EH (cell line): ENCODE data around the gene ASCL1.
A peak's percentile ranks its signal among the peaks of the same experiment; 100 is the strongest.

Experiments
- DNase-seq: peaks from one replicate; pipeline ENCODE4 v3.0.0-alpha.2; 2015; ENCODE audit warnings: low read depth

Gene ASCL1

DNA sequence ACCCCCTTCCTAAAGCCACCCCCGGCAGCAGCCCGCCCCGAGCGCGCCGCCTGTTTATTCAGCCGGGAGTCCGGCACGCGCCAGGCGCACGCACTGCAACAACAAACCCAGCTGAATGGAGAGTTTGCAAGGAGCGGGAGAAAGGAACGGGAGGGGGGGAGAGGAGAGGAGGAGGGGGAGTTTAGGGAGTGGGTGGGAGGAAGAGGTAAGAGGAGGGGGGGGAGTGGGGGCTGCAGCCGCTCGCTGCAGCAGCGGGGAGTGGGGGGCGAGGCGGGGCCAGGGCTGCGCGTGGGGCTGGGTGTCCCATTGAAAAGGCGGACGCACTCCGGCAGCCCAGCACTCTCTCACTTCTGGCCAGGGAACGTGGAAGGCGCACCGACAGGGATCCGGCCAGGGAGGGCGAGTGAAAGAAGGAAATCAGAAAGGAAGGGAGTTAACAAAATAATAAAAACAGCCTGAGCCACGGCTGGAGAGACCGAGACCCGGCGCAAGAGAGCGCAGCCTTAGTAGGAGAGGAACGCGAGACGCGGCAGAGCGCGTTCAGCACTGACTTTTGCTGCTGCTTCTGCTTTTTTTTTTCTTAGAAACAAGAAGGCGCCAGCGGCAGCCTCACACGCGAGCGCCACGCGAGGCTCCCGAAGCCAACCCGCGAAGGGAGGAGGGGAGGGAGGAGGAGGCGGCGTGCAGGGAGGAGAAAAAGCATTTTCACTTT lies at the start of gene ASCL1:
Gene ASCL1, plus strand, starts transcription at position 336 of the 712 bp plus-strand sequence. CDS start 571 bp downstream, outside the sequence.
- peak; percentile 29 for DNase-seq

DNA sequence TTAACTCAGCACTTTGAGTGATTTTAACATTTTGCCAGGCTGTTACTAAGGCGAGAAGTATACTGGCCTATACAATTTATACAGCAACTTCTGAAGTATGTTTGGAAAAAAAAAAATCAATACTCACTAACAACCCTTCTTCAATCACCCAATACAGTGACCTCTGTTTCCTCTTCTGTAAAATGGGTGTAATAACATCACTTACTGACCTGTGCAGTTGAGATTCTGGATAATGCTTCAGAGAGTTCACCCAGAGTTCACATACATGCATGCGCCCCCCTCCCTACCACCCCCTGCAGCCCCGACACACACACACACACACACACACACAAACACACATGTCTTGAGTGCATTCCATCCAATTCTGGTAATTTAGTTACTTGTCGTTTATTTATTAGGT lies 49.6 kb upstream of the ASCL1 start:
- no peak for DNase-seq

DNA sequence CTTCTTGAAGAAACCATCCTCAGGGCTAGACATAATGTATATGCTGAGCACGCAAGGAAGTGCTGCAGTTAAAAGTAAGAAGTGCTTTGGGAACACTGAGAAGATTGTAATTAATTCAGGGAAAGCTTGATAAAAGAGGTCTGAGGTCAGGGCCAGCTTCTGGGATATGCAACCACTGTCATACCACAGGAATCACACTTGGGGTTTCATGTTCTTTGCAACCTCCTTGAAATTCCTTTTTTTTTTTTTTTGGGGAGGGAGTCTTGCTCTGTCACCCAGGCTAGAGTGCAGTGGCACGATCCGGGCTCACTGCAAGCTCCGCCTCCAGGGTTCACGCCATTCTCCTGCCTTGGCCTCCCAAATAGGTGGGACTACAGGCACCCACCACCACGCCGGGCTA lies 47.3 kb upstream of the ASCL1 start:
- DNase-seq, result no peak

DNA sequence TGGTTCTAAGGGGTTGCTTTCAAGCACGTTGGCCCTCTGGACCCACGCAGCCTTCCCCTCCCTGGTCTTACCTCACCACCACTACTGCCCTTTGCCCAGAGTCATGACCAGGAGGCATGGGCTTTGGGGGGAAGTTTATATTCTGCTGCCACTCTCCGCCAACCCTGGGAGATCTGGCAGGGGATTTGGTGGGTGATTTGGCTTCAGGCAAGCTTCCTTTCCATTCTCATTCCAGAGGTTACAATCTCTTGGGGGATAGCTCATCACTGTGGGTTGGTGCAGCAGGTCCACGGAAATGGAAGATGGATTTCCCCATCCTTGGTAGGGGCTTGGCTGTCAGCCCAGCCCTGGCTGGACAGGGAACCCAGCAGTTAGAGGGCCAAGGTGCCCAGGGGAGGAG lies 46.7 kb upstream of the ASCL1 start:
- no peak for DNase-seq

DNA sequence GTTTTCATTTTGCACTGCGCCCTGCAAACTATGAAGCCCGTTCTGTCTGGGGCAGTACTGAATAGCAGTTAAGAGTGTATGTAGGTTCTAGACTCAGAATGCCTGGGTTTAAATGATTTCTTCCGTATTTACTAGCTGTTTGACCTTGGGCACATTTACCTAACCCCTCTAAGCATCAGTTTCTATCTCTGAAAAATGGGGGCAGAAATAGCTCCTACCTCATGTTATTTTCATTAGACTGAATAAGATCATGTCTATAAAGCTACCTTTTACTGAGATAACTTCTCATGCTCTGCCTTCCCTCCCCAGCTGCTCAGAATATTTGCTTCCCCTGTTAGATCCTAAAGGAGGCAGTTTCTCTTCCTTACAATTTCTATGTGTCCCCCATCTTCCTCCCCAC lies 46.2 kb upstream of the ASCL1 start:
- DNase-seq, result no peak

DNA sequence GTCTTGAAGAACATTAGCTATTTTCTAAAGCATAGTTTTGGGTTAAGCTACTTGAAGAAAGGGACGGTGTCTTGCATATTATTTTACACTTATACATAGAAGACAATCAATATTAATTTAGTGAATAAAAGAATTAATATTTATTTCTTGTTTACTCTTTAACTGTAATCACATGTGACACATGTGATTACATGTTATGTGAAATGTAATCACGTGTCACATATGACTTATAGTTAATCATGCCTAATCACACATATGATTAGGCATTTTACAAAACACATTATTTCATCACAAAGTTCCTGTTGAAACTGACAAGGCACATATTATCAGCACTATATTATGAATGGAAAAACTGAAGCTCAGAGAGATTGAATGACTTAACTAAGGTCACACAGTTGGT lies 45.2 kb upstream of the ASCL1 start:
- DNase-seq, result no peak

DNA sequence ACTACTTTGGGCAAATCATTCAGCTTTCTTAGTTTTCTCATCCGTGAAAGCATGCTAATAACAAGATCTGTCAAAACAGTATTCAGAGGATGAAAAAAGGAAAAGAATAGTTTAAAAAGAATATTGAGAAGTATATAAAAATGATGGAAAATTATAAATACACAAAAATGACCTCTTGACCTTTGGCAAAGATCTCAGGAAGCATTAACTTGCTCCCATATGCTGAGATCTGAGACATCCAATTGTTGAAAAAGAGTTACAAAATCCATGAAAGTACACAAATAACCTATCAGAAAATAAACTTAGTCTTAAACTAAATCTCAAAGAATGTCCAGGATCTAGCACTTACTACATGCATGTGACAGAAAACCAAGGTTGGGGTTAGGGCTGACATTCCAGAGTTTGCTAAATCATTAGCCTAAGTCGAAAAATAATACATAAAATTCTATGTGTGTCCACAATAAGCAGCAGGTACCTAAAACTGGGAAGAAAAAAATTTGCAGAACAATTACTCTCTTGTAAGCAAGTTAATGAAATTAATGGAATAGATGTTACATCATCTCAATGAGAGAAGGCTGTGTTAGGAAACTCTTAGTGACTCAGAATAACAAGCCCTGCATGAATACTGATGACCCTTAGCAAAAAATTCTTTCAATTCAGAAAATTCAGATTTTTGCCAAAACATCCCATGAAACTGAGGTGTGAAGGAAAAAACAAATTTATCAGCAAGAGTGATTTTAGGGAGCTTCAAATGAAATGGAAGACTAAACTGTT lies 43.8 kb upstream of the ASCL1 start:
- no peak for DNase-seq

DNA sequence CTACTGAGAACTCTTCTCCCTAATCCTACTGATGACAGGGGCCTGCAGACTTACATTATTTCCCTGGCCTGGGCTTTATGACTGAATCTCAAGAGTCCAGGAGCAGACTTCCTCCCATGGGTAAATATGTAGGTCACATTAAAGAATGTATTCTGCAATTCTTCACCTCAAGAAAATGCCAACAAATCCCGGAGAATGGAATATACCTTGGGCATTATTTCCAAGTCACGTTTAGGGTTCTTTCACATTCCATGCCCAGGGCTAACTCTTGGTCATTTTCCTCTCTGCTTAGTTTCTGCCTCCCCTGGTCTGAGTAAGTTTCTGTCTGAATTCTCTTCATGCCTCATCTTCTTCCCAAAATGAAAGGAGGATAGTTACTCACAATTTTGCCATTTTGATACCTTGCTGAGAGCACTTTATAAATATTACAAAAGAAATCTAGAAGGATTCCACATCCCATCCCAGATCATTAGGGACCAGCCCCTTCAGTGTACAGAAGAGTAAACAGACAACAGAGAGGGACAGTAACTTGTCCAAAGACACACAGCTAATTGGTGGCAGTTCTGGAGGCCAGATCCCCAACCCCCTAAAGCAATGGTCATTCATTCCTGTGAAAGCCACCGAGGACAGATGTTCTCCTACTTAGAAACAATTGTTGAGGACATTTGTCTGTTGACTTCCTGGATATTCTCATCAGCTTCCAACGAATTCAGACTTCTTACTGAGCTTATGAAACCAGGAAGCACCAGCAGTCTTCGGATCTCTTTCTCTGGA lies 41.0 kb upstream of the ASCL1 start:
- no peak for DNase-seq

DNA sequence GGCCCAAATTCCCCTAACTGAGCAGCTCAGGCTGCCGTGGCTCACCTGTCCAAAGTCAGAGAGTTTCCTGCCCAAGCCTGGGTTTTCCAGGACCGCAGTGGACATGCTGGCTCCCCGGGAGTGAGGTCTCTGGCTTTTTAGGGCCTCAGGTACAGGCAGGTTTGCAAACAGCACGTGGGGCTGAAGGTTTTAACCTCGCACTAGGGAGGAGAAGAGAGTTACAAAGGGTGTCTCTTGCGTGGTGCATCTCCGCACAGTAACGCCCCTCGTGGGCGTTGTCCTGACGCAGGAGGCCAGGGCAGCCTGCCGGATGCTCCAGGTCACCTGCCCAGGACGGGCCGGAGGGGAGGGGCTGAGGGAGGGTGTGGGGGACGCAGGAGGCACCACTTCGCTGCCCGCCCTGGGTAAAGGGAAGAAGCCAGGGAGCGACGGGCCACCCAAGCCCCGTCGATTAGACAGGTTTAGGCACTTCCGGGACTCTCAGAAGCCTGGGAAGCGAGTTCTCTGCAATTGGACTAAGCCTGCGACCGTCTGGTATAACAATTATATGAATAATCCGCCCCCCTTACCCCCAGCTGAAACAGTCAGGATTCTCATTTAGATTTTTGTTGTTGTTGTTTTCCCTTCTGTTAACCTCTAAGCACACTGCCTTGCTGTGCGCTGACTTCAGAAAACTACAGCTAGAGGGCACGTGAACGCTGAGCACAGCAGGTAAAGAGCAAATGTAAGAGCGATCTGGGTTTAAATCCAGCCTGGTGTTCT lies 40.3 kb upstream of the ASCL1 start, which contains the start of gene PAH:
Gene PAH, minus strand, starts transcription at position 219 of the 762 bp plus-strand sequence. Its CDS starts 114 bp downstream, at position 105.
- no peak for DNase-seq

DNA sequence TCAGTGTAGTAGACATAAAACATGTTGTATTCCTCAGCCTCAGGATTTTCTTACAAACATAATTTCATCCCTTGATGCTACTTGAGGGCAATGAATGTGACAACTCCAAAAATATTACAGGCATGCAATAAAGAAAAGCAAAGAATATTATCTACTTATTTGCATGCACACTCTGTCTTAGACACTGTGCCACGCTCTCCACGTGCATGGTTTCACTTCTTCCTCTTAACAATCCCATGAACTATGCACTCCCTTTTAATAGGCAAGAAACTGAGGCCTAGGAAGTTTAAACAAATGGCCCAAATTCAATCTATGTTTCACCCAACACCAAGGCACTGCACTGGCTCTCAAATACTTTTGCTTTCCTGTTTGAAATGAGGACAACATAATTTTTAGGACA lies 38.6 kb upstream of the ASCL1 start:
- DNase-seq, result no peak

DNA sequence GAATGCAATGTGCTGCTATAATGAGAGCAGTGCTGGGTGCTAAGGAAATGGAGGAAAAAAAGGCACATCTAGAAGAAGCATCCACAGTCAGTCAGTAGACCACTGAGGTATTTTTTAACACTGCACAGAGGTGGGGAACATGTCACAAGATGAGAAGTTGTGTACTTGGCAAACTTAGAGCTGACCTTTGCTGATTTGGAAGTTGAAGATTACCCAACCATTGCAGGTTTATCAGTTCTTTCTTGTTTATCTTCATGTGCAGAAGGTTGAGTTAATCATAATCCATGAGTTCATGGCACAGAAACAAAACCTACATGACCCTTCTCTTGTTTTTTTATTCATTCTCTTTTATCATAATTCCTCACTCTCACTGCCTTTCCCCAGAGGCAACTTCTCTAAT lies 37.2 kb upstream of the ASCL1 start:
- DNase-seq, result no peak

DNA sequence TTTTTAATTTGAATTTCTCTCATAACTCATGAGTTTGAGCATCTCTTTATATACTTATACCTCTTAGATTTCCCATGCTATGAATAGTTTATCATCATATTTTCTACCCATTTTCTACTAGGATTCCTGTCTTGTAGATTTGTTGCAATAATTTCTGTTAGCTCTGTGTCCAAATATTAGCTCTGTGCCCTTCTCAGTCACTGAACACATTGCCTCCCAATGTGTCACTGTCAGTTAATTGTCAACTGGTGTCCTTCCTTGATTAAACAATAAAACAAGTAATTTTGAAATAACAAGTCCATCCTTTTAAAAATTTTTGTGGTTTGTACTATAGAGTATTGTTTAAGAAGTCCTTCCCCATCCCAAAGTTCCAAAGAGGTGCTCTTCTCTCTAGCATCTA lies 36.2 kb upstream of the ASCL1 start:
- no peak for DNase-seq

DNA sequence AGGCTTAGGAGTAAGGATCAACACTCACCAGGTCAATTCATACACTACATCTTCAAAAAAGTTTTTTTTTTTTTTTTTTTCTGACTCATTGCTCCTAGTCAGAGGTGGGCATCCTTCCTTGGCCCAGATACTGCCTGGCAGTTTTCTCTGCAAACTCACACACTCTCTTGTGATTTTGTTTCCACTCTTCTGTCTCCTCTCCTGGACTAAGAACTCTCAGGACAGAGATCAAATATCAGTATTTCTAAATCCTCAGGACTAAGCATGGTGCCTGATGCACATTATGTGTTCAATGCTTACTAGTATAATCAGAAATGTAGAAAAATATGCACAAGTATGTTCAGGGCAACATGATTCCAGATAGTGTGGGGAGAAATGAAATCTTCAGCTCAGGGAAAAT lies 30.3 kb upstream of the ASCL1 start:
- DNase-seq, result no peak

DNA sequence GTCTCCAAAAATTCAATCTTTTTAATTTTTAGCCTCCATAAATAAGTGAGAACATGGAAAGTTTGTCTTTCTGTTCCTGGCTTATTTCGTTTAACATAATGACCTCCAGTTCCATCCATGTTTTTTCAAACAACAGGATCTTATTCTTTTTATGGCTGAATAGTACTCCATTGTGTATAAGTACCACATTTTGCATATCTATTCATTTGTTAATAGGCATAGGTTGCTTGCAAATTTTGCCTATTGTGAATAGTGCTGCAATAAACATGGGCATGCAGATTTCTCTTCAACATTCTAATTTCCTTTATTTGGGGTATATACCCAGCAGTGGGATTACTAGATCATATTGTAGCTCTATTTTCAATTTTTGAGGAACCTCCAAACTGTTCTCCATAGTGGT lies 24.3 kb upstream of the ASCL1 start:
- no peak for DNase-seq

DNA sequence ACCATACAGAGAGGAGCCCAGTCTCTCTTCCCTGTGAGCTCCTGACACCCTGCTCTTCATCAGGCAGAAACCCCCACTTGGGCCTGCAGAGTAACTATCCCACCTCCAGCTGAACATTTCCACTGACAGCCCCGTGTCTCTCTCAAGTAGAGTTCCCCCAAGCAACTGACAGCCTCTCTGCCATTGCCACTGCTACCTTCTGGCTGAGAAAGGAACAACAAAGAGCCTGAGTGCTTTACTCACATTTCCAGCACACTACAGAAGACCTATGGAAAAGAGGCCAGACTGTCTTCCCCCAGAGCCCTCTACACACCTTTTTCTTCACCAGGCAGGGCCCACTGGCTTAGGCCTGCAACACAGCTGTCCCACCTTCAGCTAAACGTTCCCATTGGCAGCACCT lies 18.4 kb upstream of the ASCL1 start:
- DNase-seq, result no peak

DNA sequence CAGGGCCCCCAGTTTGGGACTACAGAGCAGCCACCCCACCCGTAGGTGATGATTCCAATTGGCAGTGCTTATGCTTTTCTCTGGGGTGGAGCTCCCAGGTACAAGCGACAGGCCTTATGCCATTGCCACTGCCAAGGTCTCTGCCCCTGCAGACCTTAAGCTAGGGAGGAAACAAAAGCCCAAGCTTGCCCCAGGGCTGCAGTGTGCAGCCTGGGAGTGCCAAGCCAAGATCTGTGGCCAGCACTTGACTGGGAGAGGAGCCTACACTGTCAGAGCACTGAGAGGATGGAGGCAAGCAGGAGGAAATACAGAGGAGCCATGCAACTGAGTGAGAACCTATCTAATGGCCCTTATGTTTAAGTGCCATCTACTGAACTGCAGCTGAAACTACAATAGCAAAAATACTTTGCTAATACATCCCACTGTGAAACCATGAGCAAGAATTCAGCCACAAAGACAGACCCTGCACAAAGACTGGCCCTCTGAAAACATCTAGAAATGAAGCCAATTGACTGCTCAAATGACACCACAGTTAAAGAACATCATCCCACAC lies 17.7 kb upstream of the ASCL1 start:
- no peak for DNase-seq

DNA sequence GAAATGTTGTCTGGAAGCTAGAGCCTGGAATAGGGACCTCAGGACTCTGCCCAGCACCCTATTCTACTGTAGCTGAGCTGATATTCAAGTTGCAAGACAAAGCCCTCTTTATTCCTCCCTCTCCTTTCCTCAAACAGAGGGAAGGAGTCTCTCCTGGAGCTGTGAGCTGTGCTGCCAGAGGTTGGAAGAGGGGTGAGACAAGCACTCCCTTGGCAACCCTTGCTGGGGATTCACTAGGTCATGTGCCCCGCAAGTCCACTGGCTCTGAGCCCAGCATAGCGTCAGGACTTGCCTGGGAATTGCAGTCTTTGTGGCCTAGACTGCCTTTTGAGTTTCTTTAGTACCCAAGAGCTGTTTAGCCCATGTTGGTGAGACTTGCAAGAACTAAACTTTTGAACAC lies 11.4 kb upstream of the ASCL1 start:
- DNase-seq, result no peak

DNA sequence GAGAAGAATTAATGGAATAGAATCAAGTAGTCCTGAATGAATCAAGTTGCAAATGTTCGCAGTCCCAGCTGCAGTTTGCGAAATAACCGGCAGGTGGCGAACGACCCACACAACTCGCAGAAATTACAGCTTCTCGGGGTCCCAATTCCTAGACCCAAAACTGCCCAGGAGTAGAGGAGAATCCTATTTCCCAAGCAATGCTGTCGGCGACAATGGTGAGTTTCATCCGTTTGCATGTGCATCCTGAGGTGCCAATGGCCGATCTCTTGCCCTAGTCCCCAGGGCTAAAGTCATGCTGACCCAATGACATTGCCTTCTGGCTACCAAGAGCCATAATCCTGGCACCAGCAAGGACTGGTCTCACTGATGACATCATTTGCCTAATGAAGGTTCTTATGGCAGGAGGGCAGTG lies 8.5 kb upstream of the ASCL1 start:
- DNase-seq, result peak; percentile 35

DNA sequence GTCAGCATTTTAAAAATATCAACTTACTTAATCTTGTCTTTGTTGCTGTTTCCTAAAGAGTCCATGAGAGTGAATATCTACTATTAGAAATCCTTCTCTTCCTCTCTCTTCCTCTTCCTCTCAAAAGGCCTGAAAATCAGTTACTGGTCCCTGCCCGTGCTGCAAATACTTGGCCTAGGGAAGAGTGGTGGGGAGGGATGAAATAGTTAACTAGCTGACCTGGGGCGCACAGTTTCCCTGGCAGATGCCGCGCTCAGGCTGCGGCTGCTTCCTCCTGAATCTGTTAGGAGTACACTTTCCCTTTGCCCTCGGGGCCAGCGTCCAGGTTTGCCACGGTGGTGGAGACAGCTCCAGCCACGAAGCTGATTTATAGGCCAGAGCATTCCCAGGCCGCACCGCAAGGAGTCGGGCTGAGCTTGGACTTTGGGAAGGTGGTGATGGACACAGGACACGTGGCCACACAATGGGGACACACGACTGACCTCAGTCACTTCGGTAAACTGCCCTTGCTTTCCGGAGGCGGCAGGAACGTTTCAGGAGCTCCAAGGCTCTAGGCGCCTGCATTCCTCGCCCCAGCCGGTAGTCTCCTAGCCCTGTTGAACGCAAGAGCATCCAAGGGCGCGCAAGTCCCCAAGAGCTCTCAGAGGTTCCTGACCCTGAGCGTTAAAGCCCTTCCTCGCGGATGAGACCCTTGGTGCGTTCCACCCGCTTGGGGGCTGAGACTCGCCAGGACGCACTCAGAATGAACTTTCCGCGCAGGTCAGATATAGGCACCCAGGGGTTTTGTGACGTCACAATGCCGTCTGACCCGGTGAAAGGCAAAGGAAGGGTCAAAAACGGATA lies 7.1 kb upstream of the ASCL1 start:
- no peak for DNase-seq

DNA sequence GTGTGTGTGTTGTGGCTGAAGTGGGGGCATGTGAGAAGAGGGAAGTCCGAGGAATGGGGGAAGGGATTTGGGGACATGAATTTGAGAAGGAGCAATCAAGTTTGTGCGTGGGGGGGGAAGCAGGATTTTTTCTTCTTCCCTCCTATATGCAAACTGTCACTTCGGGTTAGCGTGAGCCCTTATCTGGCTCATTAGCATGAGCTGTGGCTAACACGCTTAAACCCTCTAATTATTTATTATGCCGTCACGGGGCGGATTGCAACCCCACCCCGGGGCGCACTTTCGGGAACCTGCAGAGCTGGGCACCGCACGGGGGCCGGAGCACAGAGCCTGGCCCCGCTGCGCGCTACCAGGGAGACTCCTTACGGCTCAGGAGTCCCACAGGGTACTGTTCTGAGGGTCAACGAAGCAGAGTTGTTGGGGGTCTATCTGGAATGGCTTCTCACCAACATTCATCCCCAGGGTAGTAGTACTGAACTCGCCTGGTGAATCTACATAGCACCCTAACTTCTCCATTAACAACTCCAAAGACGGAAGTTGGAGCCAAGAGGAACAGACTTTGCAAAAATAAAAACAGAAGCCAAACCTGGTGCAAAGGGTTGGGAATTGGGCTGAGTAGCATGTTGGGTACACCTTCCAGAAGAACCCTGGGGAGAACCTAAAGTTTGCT lies 6.4 kb upstream of the ASCL1 start:
- no peak for DNase-seq
